NAMALWA (cell line): ENCODE results near the gene CD69.
"Not testable (repeated sequence)": the region's sequence is repeated elsewhere in the genome, so short reads cannot be mapped to it uniquely, and the experiment has no call there.

Experiments used
- DNase-seq: peaks from one replicate; pipeline ENCODE4 v3.0.0-alpha.2; 2015; ENCODE audit warnings: low spot score

CD69 gene

GRCh38 chr12:9750276-9751203 is 10.2 kb downstream of the CD69 start:
- peak; percentile 94 for DNase-seq

- DNase-seq: no peak
These were observed 11.1 kb downstream of the CD69 start for GRCh38 chr12:9749640-9750039.

- DNase-seq: no peak
These were observed 15.5 kb downstream of the CD69 start for GRCh38 chr12:9745199-9745598.

GRCh38 chr12:9742661-9743060 is 18.0 kb downstream of the CD69 start:
- DNase-seq: peak; percentile 75

- peak; percentile 92 for DNase-seq
These were observed 19.0 kb downstream of the CD69 start for GRCh38 chr12:9741726-9742125.

- peak; percentile 83 for DNase-seq
These were observed 20.5 kb downstream of the CD69 start for GRCh38 chr12:9740106-9740750.

GRCh38 chr12:9739404-9740105 is 21.1 kb downstream of the CD69 start:
- not testable (repeated sequence) for DNase-seq

GRCh38 chr12:9738905-9739304 is 21.8 kb downstream of the CD69 start:
- not testable (repeated sequence) for DNase-seq

GRCh38 chr12:9736936-9737705 is 23.6 kb downstream of the CD69 start:
- peak; percentile 77 for DNase-seq

GRCh38 chr12:9735601-9736000 is 25.1 kb downstream of the CD69 start:
- DNase-seq: peak; percentile 59

- peak; percentile 76 for DNase-seq
These were observed 27.7 kb downstream of the CD69 start, which contains the start of gene CLECL1 for GRCh38 chr12:9732921-9733461. Gene CLECL1 (minus strand): TSS chr12:9733097.

GRCh38 chr12:9731797-9732196 is 28.9 kb downstream of the CD69 start:
- DNase-seq: peak; percentile 87

GRCh38 chr12:9731393-9731792 is 29.3 kb downstream of the CD69 start:
- peak; percentile 67 for DNase-seq

- DNase-seq: peak; percentile 74
These were observed 30.1 kb downstream of the CD69 start for GRCh38 chr12:9730591-9730990.

GRCh38 chr12:9730011-9730410 is 30.7 kb downstream of the CD69 start:
- peak; percentile 82 for DNase-seq

GRCh38 chr12:9729082-9729481 is 31.6 kb downstream of the CD69 start:
- peak; percentile 53 for DNase-seq

- peak; percentile 52 for DNase-seq
These were observed 32.9 kb downstream of the CD69 start for GRCh38 chr12:9727813-9728212.

GRCh38 chr12:9725213-9725870 is 35.4 kb downstream of the CD69 start:
- DNase-seq: no peak

GRCh38 chr12:9724023-9724422 is 36.7 kb downstream of the CD69 start:
- DNase-seq: no peak

GRCh38 chr12:9721394-9722092 is 39.2 kb downstream of the CD69 start:
- DNase-seq: peak; percentile 94
